ENCODE measurements around the gene AKAP8L.
"Not testable (repeated sequence)": the region's sequence is repeated elsewhere in the genome, so short reads cannot be mapped to it uniquely, and the experiment has no call there.

Gene AKAP8L

DNA sequence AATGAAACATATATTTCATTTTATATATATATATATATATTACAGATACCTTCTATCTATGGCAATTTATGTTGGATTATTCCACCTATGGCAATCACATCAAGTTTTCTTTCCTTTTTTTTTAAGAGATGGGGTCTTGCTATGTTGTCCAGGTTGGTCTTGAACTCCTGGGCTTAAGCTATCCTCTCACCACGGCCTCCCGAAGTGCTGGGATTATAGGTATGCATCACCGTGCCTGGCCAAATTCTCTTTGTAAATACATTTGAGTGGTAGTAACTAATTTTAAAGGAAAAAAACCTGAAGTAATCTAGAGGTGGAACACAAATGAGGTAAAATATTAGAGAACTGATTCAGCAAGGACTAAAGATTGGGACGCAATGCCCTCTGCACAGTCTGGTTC, 64.9 kb downstream of the AKAP8L start:
- DNase-seq (ENCODE audit: low spot score) = no peak

DNA sequence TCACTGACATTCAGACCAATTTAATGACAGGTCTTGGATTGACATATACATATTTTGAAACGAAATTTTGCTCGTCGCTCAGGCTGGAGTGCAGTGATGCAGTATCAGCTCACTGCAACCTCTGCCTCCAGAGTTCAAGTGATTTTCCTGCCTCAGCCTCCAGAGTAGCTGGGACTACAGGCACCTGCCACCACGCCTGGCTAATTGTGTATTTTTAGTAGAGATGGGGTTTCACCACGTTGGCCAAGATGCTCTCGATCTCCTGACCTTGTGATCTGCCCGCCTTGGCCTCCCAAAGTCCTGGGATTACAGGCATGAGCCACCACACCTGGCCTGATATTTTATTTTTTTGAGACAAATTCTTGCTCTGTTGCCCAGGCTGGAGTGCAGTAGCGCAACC, 66.3 kb downstream of the AKAP8L start:
- not testable (repeated sequence) for DNase-seq (ENCODE audit: low spot score)

DNA sequence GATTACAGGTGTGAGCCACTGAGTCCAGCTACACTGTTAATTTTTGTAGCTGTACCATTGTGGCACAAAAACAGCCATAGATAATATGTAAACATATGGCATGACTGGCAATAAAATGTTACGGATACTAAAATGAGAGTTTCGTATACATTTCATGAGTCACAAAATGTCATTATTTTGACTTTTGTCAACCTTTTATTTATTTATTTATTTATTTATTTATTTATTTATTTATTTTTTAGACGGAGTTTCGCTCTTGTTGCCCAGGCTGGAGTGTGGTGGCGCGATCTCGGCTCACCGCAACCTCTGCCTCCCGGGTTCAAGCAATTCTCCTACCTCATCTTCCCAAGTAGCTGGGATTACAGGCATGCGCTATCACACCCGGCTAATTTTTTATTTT, 77.5 kb downstream of the AKAP8L start:
- DNase-seq (ENCODE audit: low spot score) = not testable (repeated sequence)

DNA sequence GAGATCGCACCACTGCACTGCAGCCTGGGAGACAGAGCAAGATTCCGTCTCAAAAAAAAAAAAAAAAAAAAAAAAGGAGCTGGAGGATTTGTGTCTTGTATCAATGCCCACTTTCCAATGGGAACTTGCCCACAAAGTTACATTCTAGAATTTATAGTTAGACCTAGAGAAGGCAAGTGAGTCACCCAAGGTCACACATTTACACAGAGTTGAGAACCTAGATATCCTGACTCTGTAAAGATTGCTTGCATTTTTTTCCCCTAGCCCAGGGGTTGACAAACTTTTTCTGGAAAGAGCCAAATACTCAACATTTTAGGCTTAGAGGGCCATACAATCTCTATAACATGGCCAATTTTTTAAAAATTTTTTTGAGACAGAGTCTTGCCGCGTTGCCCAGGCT, 78.7 kb downstream of the AKAP8L start:
- no peak for DNase-seq (ENCODE audit: low spot score)

DNA sequence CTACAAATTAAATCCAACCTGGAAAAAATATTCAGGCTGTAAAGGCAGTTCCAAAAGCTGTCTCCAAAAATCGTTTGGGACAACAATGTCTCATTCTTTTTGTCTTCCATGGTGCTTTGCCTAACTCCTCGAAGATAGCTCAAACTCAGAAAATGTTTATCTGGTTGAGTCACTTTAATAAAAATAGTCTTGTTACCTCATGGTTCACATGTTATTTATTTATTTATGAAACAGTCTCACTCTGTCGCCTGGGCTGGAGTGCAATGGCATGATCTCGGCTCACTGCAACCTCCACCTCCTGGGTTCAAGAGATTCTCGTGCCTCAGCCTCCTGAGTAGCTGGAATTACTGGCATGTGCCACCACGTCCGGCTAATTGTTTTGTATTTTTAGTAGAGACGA, 81.6 kb downstream of the AKAP8L start:
- peak; percentile 64 for DNase-seq (ENCODE audit: low spot score)

DNA sequence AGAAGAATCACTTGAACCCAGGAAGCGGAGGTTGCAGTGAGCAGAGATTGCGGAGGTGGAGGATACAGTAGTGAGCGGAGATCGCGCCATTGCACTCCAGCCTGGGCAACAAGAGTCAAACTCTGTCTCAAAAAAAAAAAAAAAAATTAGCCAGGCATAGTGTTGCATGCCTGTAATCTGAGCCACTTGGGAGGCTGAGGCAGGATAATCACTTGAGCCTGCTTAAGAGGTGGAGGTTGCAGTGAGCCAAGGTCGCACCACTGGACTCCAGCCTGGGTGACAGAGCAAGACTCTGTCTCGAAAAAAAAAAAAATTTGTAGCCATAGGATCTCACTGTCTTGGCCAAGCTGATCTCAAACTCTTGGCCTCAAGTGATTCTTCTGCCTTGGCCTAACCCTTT, 82.8 kb downstream of the AKAP8L start:
- not testable (repeated sequence) for DNase-seq (ENCODE audit: low spot score)

DNA sequence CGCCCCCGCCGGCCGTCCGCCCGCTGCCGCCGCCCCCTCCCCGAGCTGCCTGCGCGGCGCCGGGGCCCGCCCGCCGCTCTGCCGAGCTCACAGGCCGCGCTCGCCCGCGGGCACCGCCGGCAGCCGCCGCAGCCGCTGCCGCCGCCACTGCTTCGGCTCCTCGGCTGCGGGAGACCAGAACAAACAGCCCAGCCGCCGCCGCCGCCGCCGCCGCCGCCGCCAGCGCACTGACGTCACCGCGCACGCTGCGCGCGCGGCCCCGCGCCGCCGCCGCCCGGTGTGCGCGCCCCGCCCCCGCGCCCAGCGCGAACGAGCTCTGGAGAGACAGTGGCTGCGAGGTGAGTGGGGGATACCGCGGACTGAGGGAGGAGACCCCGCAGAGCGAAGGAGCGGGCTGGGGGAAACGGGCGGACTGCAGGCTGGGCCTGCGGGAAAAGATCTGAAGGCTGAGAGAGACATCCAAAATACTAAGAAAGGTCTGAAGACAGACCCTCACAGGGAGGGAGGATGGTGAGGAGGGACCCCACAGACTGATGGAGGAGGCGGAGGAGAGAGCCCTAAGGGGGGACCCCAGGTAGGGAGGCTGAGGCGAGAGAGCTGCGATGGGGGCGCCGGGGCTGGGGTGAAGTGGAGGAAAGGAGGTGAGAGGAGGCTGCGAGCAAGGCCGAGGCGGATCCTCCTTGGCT, 86.3 kb downstream of the AKAP8L start, which contains the start of gene BRD4:
TSS of gene BRD4 (minus strand) at position 229 of the 686 bp plus-strand sequence. CDS start 59,440 bp downstream, outside the sequence.
- DNase-seq (ENCODE audit: low spot score) = peak; percentile 93

DNA sequence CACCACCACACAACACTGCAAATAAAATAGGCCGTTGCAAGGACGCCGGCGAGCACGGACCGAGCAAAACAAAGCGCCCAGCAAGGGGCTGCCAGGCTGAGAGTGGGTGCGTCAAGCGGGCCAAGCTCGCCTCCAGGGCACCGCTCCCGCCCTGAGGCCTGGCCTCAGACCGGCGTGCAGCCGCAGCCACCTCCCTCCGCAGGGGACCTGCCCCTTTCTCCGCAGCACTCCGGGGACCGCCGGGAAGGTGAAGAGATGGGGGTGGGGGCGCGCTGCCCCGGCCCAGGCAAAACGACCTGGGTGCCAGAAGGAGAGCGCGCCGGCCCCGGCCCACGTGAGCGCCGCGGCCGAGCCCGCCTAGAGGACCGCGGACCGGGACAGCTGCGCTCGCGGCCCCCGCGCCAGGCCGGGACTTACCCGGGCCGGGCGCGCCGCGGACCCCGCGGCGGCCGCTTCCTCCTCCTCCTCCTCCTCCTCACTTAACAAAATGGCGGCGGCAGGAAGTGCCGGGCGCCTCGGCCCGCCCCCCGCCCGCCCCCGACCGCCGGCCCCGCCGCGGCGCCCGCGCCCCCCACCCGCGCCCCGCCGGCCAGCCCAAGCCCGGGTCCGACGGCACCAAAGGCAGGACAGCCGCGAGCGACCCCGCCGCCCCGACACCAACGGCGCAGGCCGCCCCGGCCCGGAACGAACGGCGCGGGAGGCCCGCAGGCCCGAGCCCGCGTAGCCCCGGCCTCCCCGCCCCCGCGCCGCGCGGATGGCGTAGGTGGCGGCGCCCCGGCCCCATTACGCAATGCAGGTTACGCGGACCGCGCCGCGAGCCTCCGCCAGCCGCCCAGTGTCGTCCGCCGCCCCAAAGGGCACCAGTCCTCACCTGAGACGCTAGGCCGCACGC, 87.1 kb downstream of the AKAP8L start:
- DNase-seq (ENCODE audit: low spot score) = peak; percentile 80

DNA sequence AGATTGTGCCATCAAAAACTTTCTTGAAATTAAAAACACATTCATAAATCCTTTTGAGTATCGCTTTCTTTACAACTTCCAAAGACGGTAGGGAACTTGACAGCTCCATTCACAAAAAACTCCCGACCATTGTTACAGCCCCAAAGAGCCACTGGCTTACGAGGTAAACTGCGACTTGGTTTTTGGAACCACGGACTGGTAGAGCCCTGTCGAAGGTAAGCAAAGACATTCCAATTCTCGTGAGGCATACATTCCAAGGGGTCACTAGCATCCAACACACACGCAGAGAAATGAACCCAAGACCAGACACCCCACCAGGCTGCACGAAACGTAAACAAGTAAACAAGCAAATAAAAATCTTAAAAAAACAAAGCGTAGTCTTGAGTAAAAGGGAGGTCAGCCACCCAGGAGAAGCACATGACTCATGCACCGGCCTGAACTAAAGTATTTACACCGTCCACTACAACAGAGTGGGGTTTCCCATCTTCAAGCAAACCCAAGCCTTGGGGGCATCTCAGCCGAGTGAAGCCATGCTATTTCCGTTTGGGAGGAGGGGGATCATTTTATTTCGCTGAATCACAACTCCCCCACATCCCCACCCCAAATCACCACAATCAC, 87.9 kb downstream of the AKAP8L start:
- DNase-seq (ENCODE audit: low spot score) = peak; percentile 79
